GM19468 (cell line): ENCODE data around the gene OS9.
A peak's percentile ranks its signal among the peaks of the same experiment; 100 is the strongest.
"Not testable (repeated sequence)": the region's sequence is repeated elsewhere in the genome, so short reads cannot be mapped to it uniquely, and the experiment has no call there.

ENCODE experiments used
- ATAC-seq: cut with Tn5 transposase; IDR thresholded peaks from one replicate; pipeline ENCODE4 v1.9.1; 2021; ENCODE audit warnings: mild to moderate bottlenecking, moderate library complexity, moderate number of reproducible peaks; ENCODE audit not compliant: unreplicated experiment; ENCODE audit errors: extremely low read depth

Gene OS9

GRCh38 chr12:57693659-57694458 lies at the start of gene OS9:
TSS of gene OS9 (plus strand) at chr12:57694132. CDS start at chr12:57694162, 30 bp downstream.
- ATAC-seq = peak; percentile 97

- not testable (repeated sequence) for ATAC-seq
Measured at GRCh38 chr12:57645990-57646658, 47.8 kb upstream of the OS9 start.

- not testable (repeated sequence) for ATAC-seq
Measured at GRCh38 chr12:57646659-57647049, 47.3 kb upstream of the OS9 start.

- ATAC-seq = no peak
Measured at GRCh38 chr12:57654042-57654441, 39.9 kb upstream of the OS9 start.

- no peak for ATAC-seq
Measured at GRCh38 chr12:57655541-57656240, 38.2 kb upstream of the OS9 start.

GRCh38 chr12:57656408-57656807 lies 37.5 kb upstream of the OS9 start:
- not testable (repeated sequence) for ATAC-seq

- no peak for ATAC-seq
Measured at GRCh38 chr12:57657744-57658143, 36.2 kb upstream of the OS9 start.

- no peak for ATAC-seq
Measured at GRCh38 chr12:57658890-57659289, 35.0 kb upstream of the OS9 start.

- no peak for ATAC-seq
Measured at GRCh38 chr12:57661376-57661775, 32.6 kb upstream of the OS9 start.

- not testable (repeated sequence) for ATAC-seq
Measured at GRCh38 chr12:57665066-57665820, 28.7 kb upstream of the OS9 start.

GRCh38 chr12:57666897-57667296 lies 27.0 kb upstream of the OS9 start:
- ATAC-seq = no peak

GRCh38 chr12:57669691-57670090 lies 24.2 kb upstream of the OS9 start:
- ATAC-seq = not testable (repeated sequence)

GRCh38 chr12:57671811-57672210 lies 22.1 kb upstream of the OS9 start:
- ATAC-seq = not testable (repeated sequence)

GRCh38 chr12:57672801-57673200 lies 21.1 kb upstream of the OS9 start:
- no peak for ATAC-seq

GRCh38 chr12:57674691-57675090 lies 19.2 kb upstream of the OS9 start:
- no peak for ATAC-seq

GRCh38 chr12:57677947-57678346 lies 16.0 kb upstream of the OS9 start:
- not testable (repeated sequence) for ATAC-seq

- no peak for ATAC-seq
Measured at GRCh38 chr12:57679697-57680096, 14.2 kb upstream of the OS9 start.

GRCh38 chr12:57687862-57688261 lies 6.1 kb upstream of the OS9 start:
- ATAC-seq = no peak

- ATAC-seq = no peak
Measured at GRCh38 chr12:57688931-57689330, 5.0 kb upstream of the OS9 start.

GRCh38 chr12:57692500-57692899 lies 1.4 kb upstream of the OS9 start:
- ATAC-seq = no peak
